ENCODE data around the gene VTI1A.

DNA sequence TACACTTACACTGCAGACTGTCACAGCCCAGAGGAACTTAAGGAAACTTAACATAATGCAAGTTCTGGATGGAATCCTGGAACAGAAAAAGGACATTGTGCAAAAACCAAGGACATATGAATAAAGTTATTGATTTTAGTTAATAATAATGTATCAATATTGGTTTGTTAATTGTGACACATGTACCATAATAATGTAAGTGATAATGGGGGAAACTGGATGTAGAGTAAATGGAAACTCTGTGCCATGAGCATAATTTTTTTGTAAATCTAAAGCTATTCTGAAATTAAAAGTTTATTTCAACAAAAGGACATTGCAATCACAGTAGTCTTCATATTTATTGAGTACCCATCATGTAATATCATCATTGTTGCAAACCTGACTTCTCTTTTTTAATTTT lies 107.2 kb downstream of the VTI1A start:
- TF ChIP-seq, protein P1, sequence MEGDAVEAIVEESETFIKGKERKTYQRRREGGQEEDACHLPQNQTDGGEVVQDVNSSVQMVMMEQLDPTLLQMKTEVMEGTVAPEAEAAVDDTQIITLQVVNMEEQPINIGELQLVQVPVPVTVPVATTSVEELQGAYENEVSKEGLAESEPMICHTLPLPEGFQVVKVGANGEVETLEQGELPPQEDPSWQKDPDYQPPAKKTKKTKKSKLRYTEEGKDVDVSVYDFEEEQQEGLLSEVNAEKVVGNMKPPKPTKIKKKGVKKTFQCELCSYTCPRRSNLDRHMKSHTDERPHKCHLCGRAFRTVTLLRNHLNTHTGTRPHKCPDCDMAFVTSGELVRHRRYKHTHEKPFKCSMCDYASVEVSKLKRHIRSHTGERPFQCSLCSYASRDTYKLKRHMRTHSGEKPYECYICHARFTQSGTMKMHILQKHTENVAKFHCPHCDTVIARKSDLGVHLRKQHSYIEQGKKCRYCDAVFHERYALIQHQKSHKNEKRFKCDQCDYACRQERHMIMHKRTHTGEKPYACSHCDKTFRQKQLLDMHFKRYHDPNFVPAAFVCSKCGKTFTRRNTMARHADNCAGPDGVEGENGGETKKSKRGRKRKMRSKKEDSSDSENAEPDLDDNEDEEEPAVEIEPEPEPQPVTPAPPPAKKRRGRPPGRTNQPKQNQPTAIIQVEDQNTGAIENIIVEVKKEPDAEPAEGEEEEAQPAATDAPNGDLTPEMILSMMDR (IDR thresholded peaks at IDR 0.05) = no peak
- TF ChIP-seq POLR2A (IDR thresholded peaks at IDR 0.05) = no peak

Measured in thyroid gland (tissue), 4 donors.